GM12878 (cell line): ENCODE data around the gene CCR7. TPM values are rescaled to one million over a fixed set of nuclear protein-coding genes. Genes with fewer than 3 reads are reported as not detected.
A peak's percentile ranks its signal among the peaks of the same experiment; 100 is the strongest.

Source experiments
- ASH2L ChIP-seq: fragments of 300-600, 200-600 bp; sonication (generic); IDR thresholded peaks from 2 replicates; pipeline ENCODE4 v1.6.1; 2017; ENCODE audit warnings: low read depth, mild to moderate bottlenecking, borderline replicate concordance
- ATF3 ChIP-seq: IDR thresholded peaks from 2 replicates; pipeline ENCODE4 v1.6.1; 2011; ENCODE audit warnings: low read depth, mild to moderate bottlenecking, low read length, moderate library complexity, borderline replicate concordance; ENCODE audit errors: extremely low read depth
- CBX5 ChIP-seq: sonication (generic); IDR thresholded peaks from 2 replicates; pipeline ENCODE4 v1.6.1; 2016; ENCODE audit warnings: low read depth, moderate library complexity, mild to moderate bottlenecking, inconsistent platforms
- CHD2 ChIP-seq: IDR thresholded peaks from 2 replicates; pipeline ENCODE4 v1.6.1; 2011; ENCODE audit warnings: low read depth, low read length, improper control_type of control experiment, borderline replicate concordance
- CTCF ChIP-seq, 3 experiments: IDR thresholded peaks in 2 of 3; conservative IDR thresholded peaks in 1 of 3; 2 replicates each; pipeline ENCODE4 v1.5.1; 2011; ENCODE audit warnings: low read depth in 3 of 3, low read length in 3 of 3, mild to moderate bottlenecking in 3 of 3, control low read depth in 2 of 3, moderate library complexity in 2 of 3, inconsistent platforms in 1 of 3, mixed read lengths in 1 of 3; ENCODE audit not compliant: control insufficient read depth in 2 of 3, insufficient read depth in 1 of 3; ENCODE audit errors: extremely low read depth in 1 of 3
- EED ChIP-seq: sonication (generic); IDR thresholded peaks from 2 replicates; pipeline ENCODE4 v1.6.1; 2016; ENCODE audit warnings: antibody characterized with exemption, low read depth
- FOXK2 ChIP-seq: fragments of 450-650 bp; IDR thresholded peaks from 2 replicates; pipeline ENCODE4 v1.6.1; 2017; ENCODE audit warnings: mild to moderate bottlenecking, moderate library complexity
- HDGF ChIP-seq: fragments of 450-650 bp; IDR thresholded peaks from 2 replicates; pipeline ENCODE4 v1.6.1; 2016; ENCODE audit warnings: antibody characterized with exemption
- LARP7 ChIP-seq: fragments of 450-650 bp; IDR thresholded peaks from 2 replicates; pipeline ENCODE4 v1.6.1; 2017; ENCODE audit warnings: mild to moderate bottlenecking
- PKNOX1 ChIP-seq: fragments of 450-650 bp; IDR thresholded peaks from 2 replicates; pipeline ENCODE4 v1.6.1; 2016; ENCODE audit warnings: mild to moderate bottlenecking
- PML ChIP-seq: IDR thresholded peaks from 2 replicates; pipeline ENCODE4 v1.6.1; 2012; ENCODE audit warnings: low read length, inconsistent platforms
- RB1 ChIP-seq: fragments of 450-650 bp; formaldehyde crosslinking; IDR thresholded peaks from 2 replicates; pipeline ENCODE4 v1.6.1; 2017; ENCODE audit warnings: mild to moderate bottlenecking, borderline replicate concordance
- RBBP5 ChIP-seq: fragments of 200-600 bp; sonication (generic); conservative IDR thresholded peaks from 2 replicates; pipeline ENCODE4 v1.6.1; 2016
- SMAD1 ChIP-seq: fragments of 450-650 bp; IDR thresholded peaks from 2 replicates; pipeline ENCODE4 v1.6.1; 2018; ENCODE audit warnings: mild to moderate bottlenecking, low read depth; ENCODE audit not compliant: partially characterized antibody
- SREBF1 ChIP-seq: IDR thresholded peaks from 2 replicates; pipeline ENCODE4 v1.6.1; 2012; ENCODE audit warnings: mild to moderate bottlenecking, low read length
- SRF ChIP-seq, 2 experiments: IDR thresholded peaks; 2 replicates each; pipeline ENCODE4 v1.6.1; 2011; ENCODE audit warnings: low read depth in 2 of 2, low read length in 2 of 2, mild to moderate bottlenecking in 1 of 2, moderate library complexity in 1 of 2
- STAT3 ChIP-seq: IDR thresholded peaks from 2 replicates; pipeline ENCODE4 v1.6.1; 2011; ENCODE audit warnings: low read depth, low read length, improper control_type of control experiment
- TAF1 ChIP-seq: IDR thresholded peaks from 2 replicates; pipeline ENCODE4 v1.6.1; 2011; ENCODE audit warnings: mild to moderate bottlenecking, low read depth, low read length, borderline replicate concordance
- WRNIP1 ChIP-seq: IDR thresholded peaks from 2 replicates; pipeline ENCODE4 v1.6.1; 2011; ENCODE audit warnings: low read depth, low read length, improper control_type of control experiment, borderline replicate concordance
- ZBTB40 ChIP-seq: fragments of 450-650 bp; IDR thresholded peaks from 2 replicates; pipeline ENCODE4 v1.6.1; 2016; ENCODE audit warnings: mild to moderate bottlenecking, moderate library complexity, borderline replicate concordance
- polyA plus RNA-seq, 11 experiments: library from polyadenylated mRNA; depleted of rRNA in 4 of 11; unstranded in 6 of 11; stranded (reverse) in 5 of 11; fragments of >200 nt; fragmentation: Nextera tagmentation in 4 of 11; fragmentation: Illumina TruSeq in 1 of 11; extraction: Ambion mirVana in 4 of 11; extraction: Trizol in 1 of 11; gene quantifications; 1 replicate in 1 of 11; 2 replicates in 10 of 11; pipeline versions ENCODE4 v1.2.1 to v1.2.3, GENCODE V29; 2011 to 2016; ENCODE audit warnings: inconsistent platforms in 2 of 11, missing spikeins in 2 of 11, low read depth in 1 of 11
- total RNA-seq, 4 experiments: library from RNA; depleted of rRNA in 3 of 4; stranded (reverse); fragments of >200 nt in 3 of 4; fragmentation: Illumina TruSeq in 1 of 4; extraction: Trizol in 1 of 4; gene quantifications; 2 replicates each; pipeline versions ENCODE4 v1.2.1 to v1.2.3, GENCODE V29; 2013 to 2021
- TF ChIP-seq, protein P1 (sequence below): IDR thresholded peaks from 2 replicates; pipeline ENCODE4 v1.6.1; 2011; ENCODE audit warnings: borderline replicate concordance, low read depth, mild to moderate bottlenecking, moderate library complexity, low read length; ENCODE audit not compliant: insufficient read depth, poor library complexity, severe bottlenecking

Gene CCR7
- total and polyA plus RNA-seq, 10 of the 15 experiments (the other 5 are each of a cell fraction or from before 2014, with no cell fraction given) = 131 to 1,171 (median 260) TPM

DNA sequence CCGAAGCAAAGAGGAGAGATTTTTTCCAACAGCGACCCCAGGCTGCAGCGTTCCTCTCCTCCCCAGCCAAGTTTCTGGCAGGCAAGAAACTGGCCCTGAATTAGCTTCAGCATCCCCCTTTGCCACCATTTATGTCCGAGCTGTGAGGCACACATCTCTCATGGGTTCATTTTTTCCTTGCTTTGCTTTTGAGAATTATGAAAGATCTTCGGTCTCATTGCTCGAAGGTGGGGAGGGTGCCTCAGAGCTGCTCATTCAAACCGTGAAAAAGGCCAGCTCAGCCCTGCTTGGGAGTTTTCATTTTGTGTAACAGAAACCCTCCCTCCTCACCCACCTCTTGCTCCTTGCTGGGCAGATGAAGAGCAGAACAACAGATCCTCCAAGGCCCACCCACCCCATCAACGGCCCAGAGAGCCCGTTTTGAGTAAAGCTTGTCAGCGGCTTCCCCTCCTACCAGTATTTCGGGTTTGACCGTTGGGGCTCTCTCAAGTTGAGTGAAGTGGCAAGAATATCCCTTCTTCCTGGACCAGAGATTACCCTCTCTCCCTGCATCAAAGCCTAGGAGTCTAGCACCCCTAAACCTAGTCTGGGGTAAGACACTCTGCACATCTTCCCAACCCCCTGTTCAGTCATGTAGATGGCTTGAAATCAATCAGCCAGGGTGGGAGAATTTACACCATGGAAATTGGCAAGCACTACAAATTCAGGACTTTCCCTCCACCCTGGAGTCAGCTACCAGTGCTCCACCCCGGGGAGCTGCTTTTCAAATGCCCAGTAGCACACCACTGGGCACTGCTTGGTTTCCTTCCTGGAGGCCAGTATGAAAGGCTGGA, 1.8 kb downstream of the CCR7 start (continued):
- TF ChIP-seq, protein P1, sequence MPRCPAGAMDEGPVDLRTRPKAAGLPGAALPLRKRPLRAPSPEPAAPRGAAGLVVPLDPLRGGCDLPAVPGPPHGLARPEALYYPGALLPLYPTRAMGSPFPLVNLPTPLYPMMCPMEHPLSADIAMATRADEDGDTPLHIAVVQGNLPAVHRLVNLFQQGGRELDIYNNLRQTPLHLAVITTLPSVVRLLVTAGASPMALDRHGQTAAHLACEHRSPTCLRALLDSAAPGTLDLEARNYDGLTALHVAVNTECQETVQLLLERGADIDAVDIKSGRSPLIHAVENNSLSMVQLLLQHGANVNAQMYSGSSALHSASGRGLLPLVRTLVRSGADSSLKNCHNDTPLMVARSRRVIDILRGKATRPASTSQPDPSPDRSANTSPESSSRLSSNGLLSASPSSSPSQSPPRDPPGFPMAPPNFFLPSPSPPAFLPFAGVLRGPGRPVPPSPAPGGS = peak; percentile 50
- TF ChIP-seq FOXK2 = no peak
- peak; percentile 61 for TF ChIP-seq CHD2
- peak; percentile 2; the same call in 1 of the 2 replicates for TF ChIP-seq TAF1
- TF ChIP-seq EED = 0 out of 2 replicates have a peak, but pooled peaks have one; percentile 27
- TF ChIP-seq RB1 = no peak
- 0 out of 2 replicates have a peak, but pooled peaks have one; percentile 31 for TF ChIP-seq WRNIP1
- TF ChIP-seq HDGF = no peak
- 0 out of 2 replicates have a peak, but pooled peaks have one; percentile 18 for TF ChIP-seq SREBF1
- TF ChIP-seq LARP7 = peak; percentile 19
- TF ChIP-seq PKNOX1 = no peak
- TF ChIP-seq ASH2L = no peak
- TF ChIP-seq SRF (IDR thresholded peaks at IDR 0.05; ENCODE audit: low read depth in 2 of 2, low read length in 2 of 2) = no peak; a peak in 1 of 4 replicates
- TF ChIP-seq CBX5 = no peak
- no peak for TF ChIP-seq ZBTB40
- TF ChIP-seq ATF3 = no peak
- TF ChIP-seq STAT3 = no peak
- TF ChIP-seq CTCF (IDR thresholded peaks at IDR 0.05 in 2 of 3, conservative IDR thresholded peaks at IDR 0.05 in 1 of 3; ENCODE audit: control insufficient read depth in 2 of 3, extremely low read depth in 1 of 3, insufficient read depth in 1 of 3, low read depth in 3 of 3, low read length in 3 of 3) = peak; percentile 20 to 36 (median 21); a peak in 4 of 6 replicates
- no peak for TF ChIP-seq RBBP5
- peak; percentile 76 for TF ChIP-seq SMAD1
- TF ChIP-seq PML = peak; percentile 64
